ENCODE results near the gene KLF11. TPM values are rescaled to one million over a fixed set of nuclear protein-coding genes. Genes with fewer than 3 reads are reported as not detected.

KLF11 gene
- total and polyA plus RNA-seq, 2 of the 8 experiments (the other 6 are each of a cell fraction or from before 2014, with no cell fraction given), result 6.4 to 10.1 TPM

GRCh38 chr2:10058251-10059015, 15.1 kb downstream of the KLF11 start:
- Histone ChIP-seq H3K18ac (ENCODE audit: extremely low read depth, low read length) (no peak overlapping the region), H3K36me3 (ENCODE audit: control insufficient read depth in 2 of 4, insufficient read depth in 4 of 4, low read length in 3 of 4) (peaks cover 0 to 2% (median 0%) of the 10 kb centered on the region in 4 experiments; a peak in 2 of 8 replicates), H3K23ac (ENCODE audit: insufficient read length) (no peak overlapping the region), H2BK12ac (ENCODE audit: low read depth, low read length) (peak overlapping the region; percentile 7; the same call in 1 of the 2 replicates), H3K9ac (replicated peaks in 1 of 4; ENCODE audit: extremely low read depth in 1 of 4, low read depth in 3 of 4, low read length in 3 of 4) (no peak overlapping the region), H4K20me1 (replicated peaks in 1 of 2; ENCODE audit: control insufficient read depth in 1 of 2, insufficient read depth in 2 of 2, low read length in 2 of 2) (no peaks in the 10 kb centered on the region), H2AK5ac (ENCODE audit: low read depth, low read length) (no peak overlapping the region), H4K91ac (replicated peaks; ENCODE audit: insufficient read length, low read length) (peak overlapping the region; percentile 40), H2BK15ac (ENCODE audit: low read length) (no peak overlapping the region), H3K4me1 (replicated peaks in 1 of 4; ENCODE audit: control insufficient read depth in 3 of 4, insufficient read depth in 4 of 4, low read length in 3 of 4) (peaks cover 0 to 16% (median 1%) of the 10 kb centered on the region in 4 experiments; a peak in 3 of 7 replicates), H3K56ac (replicated peaks; ENCODE audit: insufficient read length, low read depth, low read length) (no peak overlapping the region), H2AFZ (ENCODE audit: low read length) (no peak overlapping the region), H2BK20ac (ENCODE audit: low read length) (0 out of 2 replicates have a peak overlapping the region, but pooled peaks have one; percentile 80), H2BK5ac (ENCODE audit: low read depth, low read length) (no peak overlapping the region), H3K79me2 (ENCODE audit: control insufficient read depth in 1 of 2, insufficient read depth in 2 of 2, low read length in 2 of 2) (no peaks in the 10 kb centered on the region), H3K79me1 (ENCODE audit: low read depth, low read length) (no peaks in the 10 kb centered on the region), H3K4me2 (ENCODE audit: insufficient read depth in 1 of 2, low read depth in 2 of 2, low read length in 2 of 2) (peak overlapping the region in 1 of 2 experiments; percentile 76; a peak in 1 of 4 replicates), H3K14ac (ENCODE audit: insufficient read length) (no peak overlapping the region), H4K8ac (ENCODE audit: extremely low read depth, insufficient read depth, low read length) (no peak overlapping the region; the same call in 1 of the 2 replicates), H3K4me3 (ENCODE audit: extremely low read depth in 1 of 4, insufficient read depth in 2 of 4, low read depth in 3 of 4, low read length in 4 of 4) (no peak overlapping the region), H4K5ac (ENCODE audit: insufficient read length, low read depth, low read length) (no peak overlapping the region), H3K9me3 (ENCODE audit: insufficient read depth in 2 of 2, low read depth in 1 of 2, low read length in 1 of 2) (no peaks in the 10 kb centered on the region), H3K27me3 (replicated peaks in 1 of 4; ENCODE audit: control insufficient read depth in 3 of 4, extremely low read depth in 1 of 4, insufficient read depth in 3 of 4, low read length in 3 of 4) (no peaks in the 10 kb centered on the region), H3K4ac (replicated peaks; ENCODE audit: insufficient read length, low read depth, low read length) (no peak overlapping the region), H3K27ac (ENCODE audit: low read depth, low read length) (no peak overlapping the region), H3K23me2 (ENCODE audit: low read depth, low read length) (peaks cover 3% of the 10 kb centered on the region; the same call in 1 of the 2 replicates), H2BK120ac (replicated peaks; ENCODE audit: low read depth, low read length) (no peak overlapping the region)
- DNase-seq (ENCODE audit: low read depth in 1 of 2, low spot score in 2 of 2), result no peak
- ChIA-PET POLR2A (ENCODE audit: partially characterized antibody) (interaction anchor here (0.9 to 3.1 kb wide), 3 partner anchors 11 to 27 kb away, joined by 3 to 32 read pairs (median 12); partner anchors contain the start of gene KLF11), CTCF (ENCODE audit: partially characterized antibody) (interaction anchor here (0.7 to 7.7 kb wide), 13 partner anchors 8 to 280 kb away, joined by 3 to 68 read pairs (median 6); partner anchors contain the start of gene TAF1B)
- FAIRE-seq, result no peak
- TF ChIP-seq RAD21 (IDR thresholded peaks at IDR 0.05 in 1 of 2, conservative IDR thresholded peaks at IDR 0.05 in 1 of 2; ENCODE audit: low read depth in 2 of 2, low read length in 2 of 2), result peak in 1 of 2 experiments; percentile 14; a peak in 1 of 4 replicates
- no peak for TF ChIP-seq ATF3 (IDR thresholded peaks at IDR 0.05; ENCODE audit: insufficient read depth, low read depth, low read length)
- TF ChIP-seq CREB1 (IDR thresholded peaks at IDR 0.05), result no peak
- WGBS, 2 experiments (ENCODE audit: extremely low coverage in 1 of 2, insufficient coverage in 1 of 2, insufficient read length in 1 of 2, insufficient replicate concordance in 2 of 2, low coverage in 1 of 2, low lambda C conversion rate in 2 of 2, missing lambda C conversion rate in 1 of 2), result 93% methylated on average over 39 of the region's 39 CpGs; no CpG with 5 or more reads in 1 of the 2 experiments
